Fibroblast of lung (primary cell): ENCODE results near the gene KRT20. TPM values are rescaled to one million over a fixed set of nuclear protein-coding genes. Genes with fewer than 3 reads are reported as not detected.
A peak's percentile ranks its signal among the peaks of the same experiment; 100 is the strongest.

Experiments used
- DNase-seq, 2 donors: peaks; one replicate each; pipeline versions ENCODE4 v3.0.0 to v3.0.0-alpha.2; 2010; ENCODE audit warnings: low read depth in 2 of 2
- H2AFZ ChIP-seq: 2 replicates; pipeline ENCODE4 v1.5.1; 2012; ENCODE audit warnings: low read length, control low read depth, inconsistent platforms
- H3K27ac ChIP-seq: 2 replicates; pipeline ENCODE4 v1.5.1; 2011; ENCODE audit warnings: low read length, control low read depth; ENCODE audit not compliant: insufficient read depth
- H3K27me3 ChIP-seq: 2 replicates; pipeline ENCODE4 v1.5.1; 2011; ENCODE audit warnings: mild to moderate bottlenecking, low read length; ENCODE audit not compliant: control insufficient read depth, insufficient read depth
- H3K36me3 ChIP-seq: 2 replicates; pipeline ENCODE4 v1.5.1; 2011; ENCODE audit warnings: low read length; ENCODE audit not compliant: control insufficient read depth, insufficient read depth
- H3K4me1 ChIP-seq: 2 replicates; pipeline ENCODE4 v1.5.1; 2011; ENCODE audit warnings: low read length; ENCODE audit not compliant: control insufficient read depth, insufficient read depth; ENCODE audit errors: extremely low read depth
- H3K4me2 ChIP-seq: 2 replicates; pipeline ENCODE4 v1.5.1; 2011; ENCODE audit warnings: low read length, control low read depth; ENCODE audit not compliant: insufficient read depth; ENCODE audit errors: extremely low read depth
- H3K4me3 ChIP-seq, 4 experiments: fragments of 200-600 bp in 1 of 4; sonication (generic) in 1 of 4; replicated peaks in 1 of 4; 2 replicates each; pipeline ENCODE4 v1.5.1; 2011 to 2016; ENCODE audit warnings: low read length in 4 of 4, low read depth in 3 of 4, mild to moderate bottlenecking in 3 of 4, control low read depth in 2 of 4, inconsistent platforms in 1 of 4, mixed read lengths in 1 of 4; ENCODE audit not compliant: insufficient read depth in 1 of 4; ENCODE audit errors: control extremely low read depth in 1 of 4
- H3K79me2 ChIP-seq: 2 replicates; pipeline ENCODE4 v1.5.1; 2012; ENCODE audit warnings: mild to moderate bottlenecking, low read length, inconsistent platforms; ENCODE audit not compliant: control insufficient read depth, insufficient read depth
- H3K9ac ChIP-seq: 2 replicates; pipeline ENCODE4 v1.5.1; 2011; ENCODE audit warnings: mild to moderate bottlenecking, low read length, control low read depth; ENCODE audit not compliant: insufficient read depth
- H3K9me3 ChIP-seq: 2 replicates; pipeline ENCODE4 v1.5.1; 2012; ENCODE audit warnings: low read depth, low read length; ENCODE audit not compliant: control insufficient read depth, insufficient read depth
- H4K20me1 ChIP-seq: 2 replicates; pipeline ENCODE4 v1.5.1; 2011; ENCODE audit warnings: low read length; ENCODE audit not compliant: control insufficient read depth, insufficient read depth; ENCODE audit errors: extremely low read depth
- EZH2 ChIP-seq: IDR thresholded peaks from 2 replicates; pipeline ENCODE4 v1.5.1; 2012; ENCODE audit warnings: low read length, control low read depth, mild to moderate bottlenecking; ENCODE audit errors: missing control alignments
- polyA plus RNA-seq, 2 donors: library from polyadenylated mRNA; depleted of rRNA in 1 of 2; stranded (reverse) in 1 of 2; unstranded in 1 of 2; fragments of >200 nt; gene quantifications; 2 replicates each; pipeline ENCODE4 v1.2.1, GENCODE V29; 2011 to 2012; ENCODE audit warnings: missing spikeins in 1 of 2
- total RNA-seq: library from RNA; depleted of rRNA; stranded (reverse); fragments of >200 nt; gene quantifications from 2 replicates; pipeline ENCODE4 v1.2.1, GENCODE V29; 2014
- TF ChIP-seq, protein P1 (sequence below), 2 donors: IDR thresholded peaks in 1 of 2; conservative IDR thresholded peaks in 1 of 2; 1 replicate in 1 of 2; 2 replicates in 1 of 2; pipeline ENCODE4 v1.5.1; 2011 to 2012; ENCODE audit warnings: low read length in 2 of 2, control low read depth in 1 of 2, inconsistent platforms in 1 of 2, low read depth in 1 of 2, mild to moderate bottlenecking in 1 of 2

Gene KRT20
- total and polyA plus RNA-seq, 2 donors (not counting 1 experiment from before 2014, with no cell fraction given), result not detected

DNA sequence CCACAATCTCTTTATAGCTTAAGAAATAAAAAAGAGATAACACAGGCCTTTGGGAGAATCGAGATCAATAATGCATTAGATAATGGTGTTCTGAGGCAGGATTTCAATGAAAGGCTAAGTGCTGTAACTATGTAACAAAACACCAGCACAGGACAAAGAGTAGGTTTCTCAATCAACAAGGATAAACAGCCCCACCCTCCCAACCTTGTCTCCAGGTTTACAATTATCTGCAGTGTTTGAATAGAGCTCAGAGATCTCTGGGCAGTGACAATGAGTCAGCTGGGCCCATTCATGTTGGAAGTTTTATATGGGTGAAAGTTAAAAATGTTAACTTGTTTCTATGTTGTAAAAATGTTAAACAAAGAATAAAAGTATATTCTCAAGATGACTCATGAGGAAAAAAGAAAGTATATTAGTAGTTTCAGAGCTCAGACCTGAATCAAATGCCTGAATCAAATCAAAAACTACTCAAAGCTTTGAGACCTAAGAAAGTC, 17.0 kb upstream of the KRT20 start:
- H3K27me3 ChIP-seq, result no peaks in the 10 kb centered on the region
- no peak for TF ChIP-seq EZH2
- TF ChIP-seq, protein P1, sequence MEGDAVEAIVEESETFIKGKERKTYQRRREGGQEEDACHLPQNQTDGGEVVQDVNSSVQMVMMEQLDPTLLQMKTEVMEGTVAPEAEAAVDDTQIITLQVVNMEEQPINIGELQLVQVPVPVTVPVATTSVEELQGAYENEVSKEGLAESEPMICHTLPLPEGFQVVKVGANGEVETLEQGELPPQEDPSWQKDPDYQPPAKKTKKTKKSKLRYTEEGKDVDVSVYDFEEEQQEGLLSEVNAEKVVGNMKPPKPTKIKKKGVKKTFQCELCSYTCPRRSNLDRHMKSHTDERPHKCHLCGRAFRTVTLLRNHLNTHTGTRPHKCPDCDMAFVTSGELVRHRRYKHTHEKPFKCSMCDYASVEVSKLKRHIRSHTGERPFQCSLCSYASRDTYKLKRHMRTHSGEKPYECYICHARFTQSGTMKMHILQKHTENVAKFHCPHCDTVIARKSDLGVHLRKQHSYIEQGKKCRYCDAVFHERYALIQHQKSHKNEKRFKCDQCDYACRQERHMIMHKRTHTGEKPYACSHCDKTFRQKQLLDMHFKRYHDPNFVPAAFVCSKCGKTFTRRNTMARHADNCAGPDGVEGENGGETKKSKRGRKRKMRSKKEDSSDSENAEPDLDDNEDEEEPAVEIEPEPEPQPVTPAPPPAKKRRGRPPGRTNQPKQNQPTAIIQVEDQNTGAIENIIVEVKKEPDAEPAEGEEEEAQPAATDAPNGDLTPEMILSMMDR (conservative IDR thresholded peaks at IDR 0.05 in 1 of 2, IDR thresholded peaks at IDR 0.05 in 1 of 2; ENCODE audit: low read depth in 1 of 2, low read length in 2 of 2), result no peak
- no peak overlapping the region for H2AFZ ChIP-seq
- H3K79me2 ChIP-seq, result no peaks in the 10 kb centered on the region
- no peaks in the 10 kb centered on the region for H3K9me3 ChIP-seq
- H3K27ac ChIP-seq, result no peak overlapping the region
- H3K4me1 ChIP-seq, result peaks cover 9% of the 10 kb centered on the region
- H4K20me1 ChIP-seq, result no peaks in the 10 kb centered on the region
- no peaks in the 10 kb centered on the region for H3K36me3 ChIP-seq
- no peak overlapping the region for H3K4me3 ChIP-seq
- H3K9ac ChIP-seq, result no peak overlapping the region
- DNase-seq, result peak in 1 of 2 donors; percentile 37
- H3K4me2 ChIP-seq, result no peak overlapping the region

DNA sequence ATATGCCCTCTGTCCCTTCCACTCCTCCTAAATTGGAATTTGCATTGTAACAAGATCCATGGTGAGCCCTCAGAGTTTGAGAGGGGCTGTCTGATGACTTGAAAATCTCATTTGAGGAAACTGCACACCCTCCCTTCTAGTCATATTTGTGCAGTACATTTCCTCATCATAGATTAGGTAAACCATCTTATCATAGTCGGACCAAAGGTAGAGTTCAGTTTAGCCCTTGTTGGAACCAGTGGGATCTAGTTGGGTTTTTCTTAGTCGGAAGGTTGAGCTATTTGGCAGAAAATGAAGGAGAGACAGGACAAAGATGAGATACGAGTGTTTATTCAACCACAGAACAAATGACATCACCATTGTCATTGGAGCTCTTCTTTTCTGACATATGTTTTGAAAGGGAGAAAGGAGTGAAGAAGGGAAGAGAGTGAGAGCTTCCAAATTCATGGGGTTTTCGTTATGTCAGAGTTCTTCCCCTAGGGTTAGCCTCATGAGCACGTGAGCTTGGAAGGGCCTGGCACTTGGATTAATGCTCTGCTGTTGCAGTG, 15.8 kb upstream of the KRT20 start:
- Histone ChIP-seq H4K20me1 (no peaks in the 10 kb centered on the region), H3K27ac (no peak overlapping the region), H3K27me3 (no peaks in the 10 kb centered on the region)

DNA sequence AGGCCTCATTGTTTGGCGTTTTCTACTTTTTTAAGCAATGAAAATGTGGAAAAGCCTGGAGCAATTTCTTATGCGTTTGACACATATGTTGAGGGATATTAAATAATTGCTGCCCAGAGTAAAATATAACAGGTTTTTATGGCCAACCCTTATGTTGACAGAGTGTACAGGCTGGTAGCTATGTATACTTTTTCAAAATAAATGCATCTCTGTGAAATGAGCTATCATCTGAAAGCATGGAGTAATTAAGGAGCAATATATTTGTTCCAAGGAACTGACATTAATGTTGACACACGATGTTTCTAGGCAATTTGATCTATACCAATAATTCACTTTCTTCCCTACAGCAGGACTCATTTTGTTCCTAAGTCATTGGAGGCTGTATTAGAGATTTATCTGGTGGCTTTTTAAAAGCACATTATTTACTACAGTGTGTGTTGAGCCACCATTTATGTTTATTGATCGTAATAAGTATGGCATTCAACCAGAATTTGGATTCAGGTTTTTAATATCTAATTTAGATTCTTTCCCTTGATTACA, 11.9 kb upstream of the KRT20 start:
- DNase-seq, result no peak
- H3K79me2 ChIP-seq, result no peaks in the 10 kb centered on the region
- H3K36me3 ChIP-seq, result no peaks in the 10 kb centered on the region
- H2AFZ ChIP-seq, result no peak overlapping the region
- H3K27ac ChIP-seq, result no peak overlapping the region
- no peak overlapping the region for H3K4me3 ChIP-seq
- peaks cover 17% of the 10 kb centered on the region for H3K27me3 ChIP-seq
- TF ChIP-seq, protein P1 (conservative IDR thresholded peaks at IDR 0.05 in 1 of 2, IDR thresholded peaks at IDR 0.05 in 1 of 2; ENCODE audit: low read depth in 1 of 2, low read length in 2 of 2), result no peak
- no peak for TF ChIP-seq EZH2
- H3K4me1 ChIP-seq, result no peaks in the 10 kb centered on the region
- H3K4me2 ChIP-seq, result no peak overlapping the region
- H4K20me1 ChIP-seq, result no peaks in the 10 kb centered on the region
- no peaks in the 10 kb centered on the region for H3K9me3 ChIP-seq
- no peak overlapping the region for H3K9ac ChIP-seq

More for the DNA sequence above, 15.8 kb upstream of the KRT20 start:
- Histone ChIP-seq H2AFZ (no peak overlapping the region), H3K4me3 (no peak overlapping the region), H3K79me2 (no peaks in the 10 kb centered on the region), H3K36me3 (no peaks in the 10 kb centered on the region), H3K4me1 (peaks cover 9% of the 10 kb centered on the region), H3K4me2 (no peak overlapping the region), H3K9ac (no peak overlapping the region), H3K9me3 (no peaks in the 10 kb centered on the region)
- no peak for DNase-seq
- no peak for TF ChIP-seq EZH2
- TF ChIP-seq, protein P1 (conservative IDR thresholded peaks at IDR 0.05 in 1 of 2, IDR thresholded peaks at IDR 0.05 in 1 of 2; ENCODE audit: low read depth in 1 of 2, low read length in 2 of 2), result no peak
